ENCODE results near the gene PKIB.

DNA sequence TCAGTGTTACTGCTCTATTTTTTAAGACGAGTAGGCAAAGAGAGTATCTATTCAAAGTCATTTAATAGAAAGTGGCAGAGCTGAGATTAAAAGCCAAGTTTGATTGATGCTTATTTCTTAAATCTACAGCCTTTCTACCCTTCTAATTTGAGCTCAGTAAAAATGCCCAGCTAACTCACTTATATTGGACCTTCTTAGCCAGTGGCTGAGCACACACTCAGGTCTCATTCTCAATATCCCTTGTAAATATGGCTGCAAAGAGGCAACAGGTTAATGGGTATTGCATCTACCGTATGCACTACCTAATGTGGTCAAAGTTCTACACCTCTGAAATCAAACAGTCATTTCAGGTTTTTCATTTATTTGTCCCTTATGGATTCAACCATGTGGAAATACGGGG is 6.7 kb downstream of the PKIB start:
- TF ChIP-seq, protein P1, sequence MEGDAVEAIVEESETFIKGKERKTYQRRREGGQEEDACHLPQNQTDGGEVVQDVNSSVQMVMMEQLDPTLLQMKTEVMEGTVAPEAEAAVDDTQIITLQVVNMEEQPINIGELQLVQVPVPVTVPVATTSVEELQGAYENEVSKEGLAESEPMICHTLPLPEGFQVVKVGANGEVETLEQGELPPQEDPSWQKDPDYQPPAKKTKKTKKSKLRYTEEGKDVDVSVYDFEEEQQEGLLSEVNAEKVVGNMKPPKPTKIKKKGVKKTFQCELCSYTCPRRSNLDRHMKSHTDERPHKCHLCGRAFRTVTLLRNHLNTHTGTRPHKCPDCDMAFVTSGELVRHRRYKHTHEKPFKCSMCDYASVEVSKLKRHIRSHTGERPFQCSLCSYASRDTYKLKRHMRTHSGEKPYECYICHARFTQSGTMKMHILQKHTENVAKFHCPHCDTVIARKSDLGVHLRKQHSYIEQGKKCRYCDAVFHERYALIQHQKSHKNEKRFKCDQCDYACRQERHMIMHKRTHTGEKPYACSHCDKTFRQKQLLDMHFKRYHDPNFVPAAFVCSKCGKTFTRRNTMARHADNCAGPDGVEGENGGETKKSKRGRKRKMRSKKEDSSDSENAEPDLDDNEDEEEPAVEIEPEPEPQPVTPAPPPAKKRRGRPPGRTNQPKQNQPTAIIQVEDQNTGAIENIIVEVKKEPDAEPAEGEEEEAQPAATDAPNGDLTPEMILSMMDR (IDR thresholded peaks at IDR 0.05): no peak
- no peak for TF ChIP-seq POLR2A (IDR thresholded peaks at IDR 0.05)

Data from Peyer's patch (tissue), 4 donors.